ENCODE results near the gene MAGEA9. TPM values are rescaled to one million over a fixed set of nuclear protein-coding genes. Genes with fewer than 3 reads are reported as not detected.

Gene MAGEA9
- total and polyA plus RNA-seq, 2 donors (not counting 1 experiment from before 2014, with no cell fraction given): not detected

- no peak overlapping the region for H3K27ac ChIP-seq (ENCODE audit: low read length in 2 of 2)
- H3K4me3 Mint-ChIP-seq: no peak overlapping the region
- H3K27ac Mint-ChIP-seq: no peak overlapping the region
- H3K4me1 ChIP-seq (ENCODE audit: control insufficient read depth in 2 of 2, insufficient read depth in 2 of 2, low read length in 2 of 2): no peaks in the 10 kb centered on the region
- POLR2A ChIA-PET: no interaction called here
- no peaks in the 10 kb centered on the region for H3K36me3 ChIP-seq (replicated peaks in 1 of 2; ENCODE audit: control extremely low read depth in 1 of 2, control insufficient read depth in 1 of 2, extremely low read depth in 1 of 2, insufficient read depth in 2 of 2, low read length in 1 of 2)
- no peak overlapping the region for H2AFZ ChIP-seq (ENCODE audit: insufficient read depth, low read depth, low read length, poor library complexity, severe bottlenecking)
- no peak for ATAC-seq (ENCODE audit: low read depth)
- peaks cover 11% of the 10 kb centered on the region for H3K4me1 Mint-ChIP-seq
- no peaks in the 10 kb centered on the region for H3K27me3 ChIP-seq (replicated peaks in 1 of 4; ENCODE audit: control extremely low read depth in 1 of 4, control insufficient read depth in 3 of 4, insufficient read depth in 4 of 4, low read length in 3 of 4)
- no peak for DNase-seq
- no peaks in the 10 kb centered on the region for H3K27me3 Mint-ChIP-seq
- no peaks in the 10 kb centered on the region for H3K79me2 ChIP-seq (ENCODE audit: control insufficient read depth, insufficient read depth, low read length)
- no peaks in the 10 kb centered on the region for H3K9me3 Mint-ChIP-seq (ENCODE audit: insufficient read depth)
- CTCF ChIA-PET: no interaction called here
- no peaks in the 10 kb centered on the region for H3K9me3 ChIP-seq (ENCODE audit: control extremely low read depth in 1 of 3, control insufficient read depth in 2 of 3, insufficient read depth in 1 of 3, low read length in 2 of 3)
- H3K4me2 ChIP-seq (replicated peaks; ENCODE audit: low read depth, low read length, poor library complexity, severe bottlenecking): no peak overlapping the region
- H4K20me1 ChIP-seq (ENCODE audit: control insufficient read depth, insufficient read depth, low read length, poor library complexity, severe bottlenecking): no peaks in the 10 kb centered on the region
- WGBS (ENCODE audit: insufficient coverage): no CpG with 5 or more reads among the region's 6 CpGs
- no peak overlapping the region for H3K9ac ChIP-seq (ENCODE audit: low read length)
- no peak for TF ChIP-seq CTCF (IDR thresholded peaks at IDR 0.05)
- TF ChIP-seq EZH2 (IDR thresholded peaks at IDR 0.05; ENCODE audit: borderline replicate concordance, insufficient read depth, low read depth, low read length, poor library complexity, severe bottlenecking): no peak
- intact Hi-C loops (cut with micrococcal nuclease): no loop called here
- no peak overlapping the region for H3K4me3 ChIP-seq (ENCODE audit: control extremely low read depth in 1 of 5, extremely low read depth in 1 of 5, insufficient read depth in 1 of 5, low read depth in 2 of 5, low read length in 4 of 5)
Measured at GRCh38 chrX:149799095-149799714, 17.5 kb downstream of the MAGEA9 start.

GRCh38 chrX:149799938-149800337, 18.2 kb downstream of the MAGEA9 start:
- Histone ChIP-seq H3K9me3 (ENCODE audit: control extremely low read depth in 1 of 3, control insufficient read depth in 2 of 3, insufficient read depth in 1 of 3, low read length in 2 of 3) (no peaks in the 10 kb centered on the region), H3K4me3 (ENCODE audit: control extremely low read depth in 1 of 5, extremely low read depth in 1 of 5, insufficient read depth in 1 of 5, low read depth in 2 of 5, low read length in 4 of 5) (no peak overlapping the region), H3K9ac (ENCODE audit: low read length) (no peak overlapping the region), H2AFZ (ENCODE audit: insufficient read depth, low read depth, low read length, poor library complexity, severe bottlenecking) (no peak overlapping the region), H3K36me3 (replicated peaks in 1 of 2; ENCODE audit: control extremely low read depth in 1 of 2, control insufficient read depth in 1 of 2, extremely low read depth in 1 of 2, insufficient read depth in 2 of 2, low read length in 1 of 2) (no peaks in the 10 kb centered on the region), H3K4me2 (replicated peaks; ENCODE audit: low read depth, low read length, poor library complexity, severe bottlenecking) (no peak overlapping the region), H3K4me1 (ENCODE audit: control insufficient read depth in 2 of 2, insufficient read depth in 2 of 2, low read length in 2 of 2) (no peaks in the 10 kb centered on the region), H4K20me1 (ENCODE audit: control insufficient read depth, insufficient read depth, low read length, poor library complexity, severe bottlenecking) (no peaks in the 10 kb centered on the region), H3K79me2 (ENCODE audit: control insufficient read depth, insufficient read depth, low read length) (no peaks in the 10 kb centered on the region), H3K27me3 (replicated peaks in 1 of 4; ENCODE audit: control extremely low read depth in 1 of 4, control insufficient read depth in 3 of 4, insufficient read depth in 4 of 4, low read length in 3 of 4) (no peaks in the 10 kb centered on the region), H3K27ac (ENCODE audit: low read length in 2 of 2) (no peak overlapping the region)
- WGBS (ENCODE audit: insufficient coverage): no CpG with 5 or more reads among the region's 3 CpGs
- Mint-ChIP-seq H3K27me3 (no peaks in the 10 kb centered on the region), H3K4me1 (peaks cover 11% of the 10 kb centered on the region), H3K27ac (no peak overlapping the region), H3K4me3 (no peak overlapping the region), H3K9me3 (ENCODE audit: insufficient read depth) (no peaks in the 10 kb centered on the region)
- ATAC-seq (ENCODE audit: low read depth) (no peak), DNase-seq (no peak)
- POLR2A ChIA-PET: no interaction called here
- intact Hi-C loops (cut with micrococcal nuclease): no loop called here
- CTCF ChIA-PET: interaction anchor here (0.6 kb wide), 1 partner anchor 150 kb away, joined by 3 read pairs; no protein-coding TSS in a partner anchor
- no peak for TF ChIP-seq CTCF (IDR thresholded peaks at IDR 0.05)
- no peak for TF ChIP-seq EZH2 (IDR thresholded peaks at IDR 0.05; ENCODE audit: borderline replicate concordance, insufficient read depth, low read depth, low read length, poor library complexity, severe bottlenecking)

Data from B cell (primary cell).